Measurements from ENCODE around the gene APIP. TPM values are rescaled to one million over a fixed set of nuclear protein-coding genes. Genes with fewer than 3 reads are reported as not detected.

APIP gene, protein sequence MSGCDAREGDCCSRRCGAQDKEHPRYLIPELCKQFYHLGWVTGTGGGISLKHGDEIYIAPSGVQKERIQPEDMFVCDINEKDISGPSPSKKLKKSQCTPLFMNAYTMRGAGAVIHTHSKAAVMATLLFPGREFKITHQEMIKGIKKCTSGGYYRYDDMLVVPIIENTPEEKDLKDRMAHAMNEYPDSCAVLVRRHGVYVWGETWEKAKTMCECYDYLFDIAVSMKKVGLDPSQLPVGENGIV
- total RNA-seq, result 7.8 TPM

DNA sequence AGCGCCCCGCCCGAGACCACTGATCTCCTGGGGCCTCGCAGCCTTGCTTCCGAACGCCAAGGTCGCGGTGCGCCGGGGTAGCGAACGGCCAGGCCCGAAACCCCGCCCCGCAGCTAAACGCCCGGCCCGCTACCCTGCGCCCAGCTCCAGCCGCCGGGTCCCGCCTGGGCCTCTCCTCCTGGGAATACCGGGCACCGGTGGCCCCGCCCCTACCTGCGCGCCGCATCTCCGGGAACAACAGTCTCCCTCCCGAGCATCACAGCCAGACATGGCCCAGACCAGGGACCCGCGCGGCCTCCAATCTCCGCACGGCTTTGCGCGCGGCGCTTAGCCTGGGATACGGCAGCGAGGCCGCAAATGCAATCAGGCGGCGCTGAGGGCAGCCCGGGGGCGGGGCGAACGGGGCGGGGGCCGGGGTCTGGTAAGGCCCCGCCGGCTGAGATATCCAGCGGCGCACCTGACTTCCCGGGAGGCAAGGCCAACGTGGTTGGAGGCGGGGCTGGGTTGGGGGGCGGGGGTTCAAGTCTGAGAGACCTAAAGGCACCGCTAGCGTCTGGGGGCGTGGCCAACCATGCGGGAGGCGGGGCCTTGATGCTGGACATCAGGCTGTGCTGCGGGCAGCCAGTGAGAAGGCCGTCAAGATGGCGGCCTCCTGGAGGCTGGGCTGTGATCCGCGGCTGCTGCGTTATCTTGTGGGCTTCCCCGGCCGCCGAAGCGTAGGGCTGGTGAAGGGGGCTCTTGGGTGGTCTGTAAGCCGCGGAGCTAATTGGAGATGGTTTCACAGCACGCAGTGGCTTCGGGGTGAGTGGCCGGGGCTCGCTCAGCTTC lies at the start of gene APIP, which contains the start of gene PDHX:
Gene APIP, minus strand, starts transcription at position 365 of the 828 bp plus-strand sequence. Its CDS starts 95 bp downstream, at position 270.
Gene PDHX, plus strand, starts transcription at position 604 of the 828 bp plus-strand sequence. Its CDS starts 38 bp downstream, at position 642.
- H3K4me3 ChIP-seq (ENCODE audit: low read length), result peak within 1 kb of the TSS; percentile 51
- peaks cover 25% of the 10 kb centered on the region for H3K4me1 ChIP-seq (ENCODE audit: insufficient read depth, low read length)
- H3K27me3 ChIP-seq (ENCODE audit: insufficient read depth, low read length), result no peaks in the 10 kb centered on the region
- H3K9me3 ChIP-seq (ENCODE audit: low read depth, low read length), result no peaks in the 10 kb centered on the region

GRCh38 chr11:34964610-34965331 lies 48.6 kb upstream of the APIP start:
- Histone ChIP-seq H3K4me3 (ENCODE audit: low read length) (no peak overlapping the region), H3K9me3 (ENCODE audit: low read depth, low read length) (no peaks in the 10 kb centered on the region), H3K4me1 (ENCODE audit: insufficient read depth, low read length) (no peaks in the 10 kb centered on the region), H3K27me3 (ENCODE audit: insufficient read depth, low read length) (no peaks in the 10 kb centered on the region)

GRCh38 chr11:34963351-34963750 lies 47.2 kb upstream of the APIP start:
- H3K4me1 ChIP-seq (ENCODE audit: insufficient read depth, low read length), result no peaks in the 10 kb centered on the region
- H3K4me3 ChIP-seq (ENCODE audit: low read length), result no peak overlapping the region
- H3K27me3 ChIP-seq (ENCODE audit: insufficient read depth, low read length), result no peaks in the 10 kb centered on the region
- H3K9me3 ChIP-seq (ENCODE audit: low read depth, low read length), result no peaks in the 10 kb centered on the region

DNA sequence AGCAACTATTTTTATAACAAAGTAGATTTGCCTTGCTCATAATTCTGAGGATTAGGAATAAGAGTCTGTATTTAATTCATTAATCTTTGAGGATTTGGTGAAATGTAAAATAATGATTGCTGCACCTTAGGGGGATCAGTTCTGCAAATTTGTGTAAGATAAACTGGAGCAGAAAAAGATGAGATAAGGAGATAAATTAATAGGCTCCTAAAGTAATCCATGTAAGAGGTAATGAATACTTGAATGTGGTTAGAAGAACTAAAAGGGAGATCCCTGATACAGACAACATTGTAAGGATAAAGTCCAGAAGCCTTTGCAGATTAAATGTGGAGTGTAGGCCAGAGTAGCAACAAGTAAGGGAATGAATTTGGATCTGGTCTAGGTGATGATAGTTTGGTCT lies 45.9 kb upstream of the APIP start:
- H3K27me3 ChIP-seq (ENCODE audit: insufficient read depth, low read length), result no peaks in the 10 kb centered on the region
- peaks cover under 1% of the 10 kb centered on the region for H3K4me1 ChIP-seq (ENCODE audit: insufficient read depth, low read length)
- H3K4me3 ChIP-seq (ENCODE audit: low read length), result no peak overlapping the region
- H3K9me3 ChIP-seq (ENCODE audit: low read depth, low read length), result no peaks in the 10 kb centered on the region

DNA sequence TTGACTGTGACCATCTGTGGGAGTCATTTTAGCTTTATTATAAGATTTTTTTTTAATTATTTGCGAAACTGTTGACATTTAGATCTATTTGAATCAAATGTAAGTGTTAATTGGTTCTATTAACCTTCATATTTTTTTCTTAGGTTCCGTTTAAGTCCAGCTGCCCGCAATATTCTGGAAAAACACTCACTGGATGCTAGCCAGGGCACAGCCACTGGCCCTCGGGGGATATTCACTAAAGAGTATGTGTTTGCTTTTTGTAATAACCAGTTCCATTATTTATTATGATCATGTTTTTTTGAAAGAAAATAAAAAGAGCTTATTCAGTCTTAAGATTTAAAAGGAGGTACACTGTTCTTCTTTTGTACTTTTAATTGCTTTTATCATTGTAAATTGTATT lies 44.1 kb upstream of the APIP start:
- Histone ChIP-seq H3K4me3 (ENCODE audit: low read length) (no peak overlapping the region), H3K9me3 (ENCODE audit: low read depth, low read length) (no peaks in the 10 kb centered on the region), H3K27me3 (ENCODE audit: insufficient read depth, low read length) (no peaks in the 10 kb centered on the region), H3K4me1 (ENCODE audit: insufficient read depth, low read length) (peaks cover 3% of the 10 kb centered on the region)

DNA sequence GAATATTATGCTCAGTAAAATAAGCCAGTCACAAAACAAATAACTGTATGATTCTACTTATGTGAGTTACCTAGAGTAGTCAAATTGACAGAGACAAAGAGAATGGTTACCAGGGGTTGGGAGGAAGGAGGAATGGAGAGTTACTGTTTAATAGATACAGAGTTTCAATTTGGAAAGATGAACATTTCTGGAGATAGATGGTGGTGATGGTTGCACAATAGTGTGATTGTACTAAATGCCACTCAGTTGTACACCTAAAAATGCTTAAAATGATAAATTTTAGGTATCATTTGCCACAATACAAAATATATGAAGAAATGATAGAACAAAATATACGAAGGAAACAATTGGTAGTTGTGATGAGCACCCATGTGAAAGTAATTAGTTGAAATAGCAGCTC lies 43.6 kb upstream of the APIP start:
- no peaks in the 10 kb centered on the region for H3K27me3 ChIP-seq (ENCODE audit: insufficient read depth, low read length)
- peaks cover 3% of the 10 kb centered on the region for H3K4me1 ChIP-seq (ENCODE audit: insufficient read depth, low read length)
- H3K4me3 ChIP-seq (ENCODE audit: low read length), result no peak overlapping the region
- no peaks in the 10 kb centered on the region for H3K9me3 ChIP-seq (ENCODE audit: low read depth, low read length)

GRCh38 chr11:34957606-34958005 lies 41.4 kb upstream of the APIP start:
- Histone ChIP-seq H3K4me3 (ENCODE audit: low read length) (no peak overlapping the region), H3K27me3 (ENCODE audit: insufficient read depth, low read length) (no peaks in the 10 kb centered on the region), H3K4me1 (ENCODE audit: insufficient read depth, low read length) (peaks cover 3% of the 10 kb centered on the region), H3K9me3 (ENCODE audit: low read depth, low read length) (no peaks in the 10 kb centered on the region)

- Histone ChIP-seq H3K27me3 (ENCODE audit: insufficient read depth, low read length) (no peaks in the 10 kb centered on the region), H3K9me3 (ENCODE audit: low read depth, low read length) (no peaks in the 10 kb centered on the region), H3K4me3 (ENCODE audit: low read length) (no peak overlapping the region)
These were observed 41.0 kb upstream of the APIP start for GRCh38 chr11:34957206-34957605.

GRCh38 chr11:34953955-34954354 lies 37.8 kb upstream of the APIP start:
- H3K4me3 ChIP-seq (ENCODE audit: low read length), result no peak overlapping the region
- H3K4me1 ChIP-seq (ENCODE audit: insufficient read depth, low read length), result peaks cover 3% of the 10 kb centered on the region
- no peaks in the 10 kb centered on the region for H3K27me3 ChIP-seq (ENCODE audit: insufficient read depth, low read length)
- H3K9me3 ChIP-seq (ENCODE audit: low read depth, low read length), result no peaks in the 10 kb centered on the region

More at GRCh38 chr11:34957206-34957605, 41.0 kb upstream of the APIP start:
- peaks cover 3% of the 10 kb centered on the region for H3K4me1 ChIP-seq (ENCODE audit: insufficient read depth, low read length)

DNA sequence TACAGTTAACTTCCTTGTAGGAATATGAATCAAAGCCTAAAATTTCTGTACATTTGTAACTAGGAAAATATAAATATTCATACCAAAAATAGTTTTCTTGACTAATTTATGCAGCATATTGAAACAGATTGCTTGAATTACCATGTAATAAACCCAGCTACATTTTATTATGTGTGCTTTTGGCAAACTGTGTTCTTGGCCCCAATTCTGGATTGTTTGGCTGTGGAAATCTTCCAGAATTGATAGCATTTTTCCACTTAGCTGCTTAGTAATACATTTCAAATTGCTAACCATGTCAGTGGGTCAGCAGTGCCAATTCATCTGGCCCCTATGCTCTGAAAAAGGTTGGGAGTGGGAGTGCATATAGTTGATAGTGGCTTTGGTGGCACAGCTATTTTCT lies 32.5 kb upstream of the APIP start:
- Histone ChIP-seq H3K9me3 (ENCODE audit: low read depth, low read length) (peaks cover 6% of the 10 kb centered on the region), H3K27me3 (ENCODE audit: insufficient read depth, low read length) (no peaks in the 10 kb centered on the region), H3K4me1 (ENCODE audit: insufficient read depth, low read length) (no peaks in the 10 kb centered on the region), H3K4me3 (ENCODE audit: low read length) (no peak overlapping the region)

DNA sequence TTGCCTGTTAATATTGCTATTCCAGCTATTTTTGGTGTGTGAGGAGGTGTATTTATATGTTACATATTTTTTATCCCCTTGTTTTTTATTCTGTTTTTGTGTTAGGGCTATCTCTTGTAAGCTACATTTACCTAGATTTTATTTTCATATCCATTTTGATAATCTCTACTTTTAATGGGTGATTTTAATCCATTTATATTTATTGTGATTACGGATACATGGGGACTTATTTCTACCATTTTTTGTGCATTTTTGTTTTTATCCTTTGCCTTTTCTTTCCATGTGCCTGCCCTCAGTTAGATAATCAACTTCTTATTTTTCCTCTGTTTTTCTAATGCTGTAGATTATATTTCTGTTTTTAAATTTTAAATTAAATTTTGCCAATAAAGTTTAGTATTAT lies 28.5 kb upstream of the APIP start:
- H3K27me3 ChIP-seq (ENCODE audit: insufficient read depth, low read length), result no peaks in the 10 kb centered on the region
- peaks cover 6% of the 10 kb centered on the region for H3K9me3 ChIP-seq (ENCODE audit: low read depth, low read length)
- no peak overlapping the region for H3K4me3 ChIP-seq (ENCODE audit: low read length)
- H3K4me1 ChIP-seq (ENCODE audit: insufficient read depth, low read length), result no peaks in the 10 kb centered on the region

- peaks cover 6% of the 10 kb centered on the region for H3K9me3 ChIP-seq (ENCODE audit: low read depth, low read length)
- H3K4me3 ChIP-seq (ENCODE audit: low read length), result no peak overlapping the region
- no peaks in the 10 kb centered on the region for H3K27me3 ChIP-seq (ENCODE audit: insufficient read depth, low read length)
- no peaks in the 10 kb centered on the region for H3K4me1 ChIP-seq (ENCODE audit: insufficient read depth, low read length)
These were observed 25.5 kb upstream of the APIP start for GRCh38 chr11:34941688-34942087.

GRCh38 chr11:34940026-34940677 lies 24.0 kb upstream of the APIP start:
- H3K27me3 ChIP-seq (ENCODE audit: insufficient read depth, low read length), result no peaks in the 10 kb centered on the region
- no peak overlapping the region for H3K4me3 ChIP-seq (ENCODE audit: low read length)
- peaks cover 6% of the 10 kb centered on the region for H3K9me3 ChIP-seq (ENCODE audit: low read depth, low read length)
- H3K4me1 ChIP-seq (ENCODE audit: insufficient read depth, low read length), result no peaks in the 10 kb centered on the region

DNA sequence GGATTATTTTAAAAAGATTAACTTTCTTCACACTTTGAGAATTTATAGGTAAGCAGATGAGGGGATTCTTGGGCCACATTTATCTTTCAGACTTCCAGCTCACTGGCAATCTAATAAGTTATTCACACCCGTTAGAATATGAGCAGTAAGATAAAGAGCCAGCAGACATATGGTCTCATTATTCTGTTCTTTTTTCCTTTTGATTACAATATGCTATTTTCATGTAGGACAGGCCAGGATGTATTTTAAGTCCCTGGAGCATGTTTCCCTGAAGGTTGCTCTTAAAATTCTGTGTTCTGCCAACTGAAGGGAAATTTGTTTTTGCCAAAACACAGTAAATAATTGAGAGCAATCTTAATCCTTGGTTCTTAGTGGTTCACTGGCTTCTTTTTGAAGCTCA lies 22.4 kb upstream of the APIP start:
- H3K4me1 ChIP-seq (ENCODE audit: insufficient read depth, low read length), result no peaks in the 10 kb centered on the region
- no peaks in the 10 kb centered on the region for H3K9me3 ChIP-seq (ENCODE audit: low read depth, low read length)
- no peak overlapping the region for H3K4me3 ChIP-seq (ENCODE audit: low read length)
- H3K27me3 ChIP-seq (ENCODE audit: insufficient read depth, low read length), result no peaks in the 10 kb centered on the region

Data from mononuclear cell (primary cell).